HepG2 (cell line): ENCODE measurements around the gene MAPK11. TPM values are rescaled to one million over a fixed set of nuclear protein-coding genes. Genes with fewer than 3 reads are reported as not detected.

Experiments used
- ARNTL ChIP-seq: sonication (generic); formaldehyde crosslinking; IDR thresholded peaks from 2 replicates; pipeline ENCODE4 v1.4.0; 2020; ENCODE audit warnings: mild to moderate bottlenecking, missing genetic modification reagents
- EHMT2 ChIP-seq: fragments of 200-600 bp; sonication (generic); IDR thresholded peaks from 2 replicates; pipeline ENCODE4 v1.7.0; 2017; ENCODE audit warnings: antibody characterized with exemption, low read depth, low read length, borderline replicate concordance
- KAT2B ChIP-seq: fragments of 150-350 bp; IDR thresholded peaks from 2 replicates; pipeline ENCODE4 v1.6.1; 2014; ENCODE audit warnings: low read depth, low read length, borderline replicate concordance
- MED1 ChIP-seq: sonication (generic); formaldehyde crosslinking; IDR thresholded peaks from 2 replicates; pipeline ENCODE4 v1.4.0; 2020; ENCODE audit warnings: missing genetic modification reagents
- MTF1 ChIP-seq: sonication (generic); formaldehyde crosslinking; IDR thresholded peaks from 2 replicates; pipeline ENCODE4 v1.5.0; 2020; ENCODE audit warnings: missing genetic modification reagents
- PAX8 ChIP-seq: sonication (generic); formaldehyde crosslinking; IDR thresholded peaks from 2 replicates; pipeline ENCODE4 v1.8.0; 2022; ENCODE audit warnings: mild to moderate bottlenecking, missing genetic modification reagents, borderline replicate concordance
- POGZ ChIP-seq: sonication (generic); formaldehyde crosslinking; IDR thresholded peaks from 2 replicates; pipeline ENCODE4 v1.4.0; 2020; ENCODE audit warnings: mild to moderate bottlenecking, missing genetic modification reagents
- RBFOX2 ChIP-seq: fragments of 200-400 bp; formaldehyde crosslinking; IDR thresholded peaks from 2 replicates; pipeline ENCODE4 v1.6.1; 2017; ENCODE audit warnings: low read depth, mild to moderate bottlenecking, low read length
- THAP11 ChIP-seq: IDR thresholded peaks from 2 replicates; pipeline ENCODE4 v1.6.1; 2016; ENCODE audit warnings: missing biosample characterization, missing genetic modification reagents
- ZFP36 ChIP-seq: fragments of 150-350 bp; IDR thresholded peaks from 2 replicates; pipeline ENCODE4 v1.6.1; 2018; ENCODE audit warnings: borderline replicate concordance, low read length, low read depth; ENCODE audit not compliant: partially characterized antibody
- ZNF382 ChIP-seq: sonication (generic); formaldehyde crosslinking; IDR thresholded peaks from 2 replicates; pipeline ENCODE4 v1.5.0; 2020; ENCODE audit warnings: missing genetic modification reagents, mild to moderate bottlenecking, borderline replicate concordance
- ZNF430 ChIP-seq: sonication (generic); formaldehyde crosslinking; IDR thresholded peaks from 2 replicates; pipeline ENCODE4 v1.9.0; 2021; ENCODE audit warnings: mild to moderate bottlenecking, missing genetic modification reagents
- ZNF546 ChIP-seq: sonication (generic); formaldehyde crosslinking; conservative IDR thresholded peaks from 2 replicates; pipeline ENCODE4 v1.8.1; 2023; ENCODE audit warnings: mild to moderate bottlenecking, missing genetic modification reagents
- ZNF672 ChIP-seq: sonication (generic); formaldehyde crosslinking; IDR thresholded peaks from 2 replicates; pipeline ENCODE4 v1.8.1; 2022; ENCODE audit warnings: missing genetic modification reagents
- ZNF773 ChIP-seq: sonication (generic); formaldehyde crosslinking; IDR thresholded peaks from 2 replicates; pipeline ENCODE4 v1.4.0; 2020; ENCODE audit warnings: missing genetic modification reagents, borderline replicate concordance
- polyA plus RNA-seq, 8 experiments: library from polyadenylated mRNA; depleted of rRNA in 3 of 8; stranded (reverse) in 7 of 8; unstranded in 1 of 8; fragments of >200 nt; fragmentation: Illumina TruSeq in 4 of 8; extraction: Trizol in 4 of 8; gene quantifications; 2 replicates each; pipeline versions ENCODE4 v1.2.1 to v1.2.3, GENCODE V29; 2011 to 2016; ENCODE audit warnings: low read depth in 4 of 8, missing spikeins in 1 of 8, mixed read lengths in 1 of 8; ENCODE audit not compliant: insufficient read depth in 1 of 8
- total RNA-seq, 5 experiments: library from RNA; depleted of rRNA; stranded (reverse); fragments of >200 nt; fragmentation: Illumina TruSeq; extraction: Trizol; gene quantifications; 2 replicates each; pipeline ENCODE4 v1.2.3, GENCODE V29; 2016; ENCODE audit warnings: low read depth in 1 of 5
- TF ChIP-seq, protein P1 (sequence below): sonication (generic); IDR thresholded peaks from 2 replicates; pipeline ENCODE4 v1.6.1; 2016; ENCODE audit warnings: low read depth, borderline replicate concordance
- TF ChIP-seq, protein P2 (sequence below), 2 experiments: sonication (generic) in 1 of 2; formaldehyde crosslinking in 1 of 2; IDR thresholded peaks; 2 replicates each; pipeline versions ENCODE4 v1.4.0 to v1.6.1; 2018 to 2020; ENCODE audit warnings: missing genetic modification reagents in 2 of 2, borderline replicate concordance in 1 of 2, low read depth in 1 of 2, mild to moderate bottlenecking in 1 of 2, missing biosample characterization in 1 of 2
- TF ChIP-seq, protein P3 (sequence below): sonication (generic); formaldehyde crosslinking; IDR thresholded peaks from 2 replicates; pipeline ENCODE4 v1.4.0; 2020; ENCODE audit warnings: low read depth, mild to moderate bottlenecking, missing genetic modification reagents
- TF ChIP-seq, protein P4 (sequence below): sonication (generic); formaldehyde crosslinking; conservative IDR thresholded peaks from 2 replicates; pipeline ENCODE4 v1.4.0; 2020; ENCODE audit warnings: mild to moderate bottlenecking, missing genetic modification reagents, moderate library complexity

MAPK11 gene
- total and polyA plus RNA-seq, 2 of the 13 experiments (the other 11 are each of a cell fraction or from before 2014, with no cell fraction given) = 0.15 to 0.17 TPM

DNA sequence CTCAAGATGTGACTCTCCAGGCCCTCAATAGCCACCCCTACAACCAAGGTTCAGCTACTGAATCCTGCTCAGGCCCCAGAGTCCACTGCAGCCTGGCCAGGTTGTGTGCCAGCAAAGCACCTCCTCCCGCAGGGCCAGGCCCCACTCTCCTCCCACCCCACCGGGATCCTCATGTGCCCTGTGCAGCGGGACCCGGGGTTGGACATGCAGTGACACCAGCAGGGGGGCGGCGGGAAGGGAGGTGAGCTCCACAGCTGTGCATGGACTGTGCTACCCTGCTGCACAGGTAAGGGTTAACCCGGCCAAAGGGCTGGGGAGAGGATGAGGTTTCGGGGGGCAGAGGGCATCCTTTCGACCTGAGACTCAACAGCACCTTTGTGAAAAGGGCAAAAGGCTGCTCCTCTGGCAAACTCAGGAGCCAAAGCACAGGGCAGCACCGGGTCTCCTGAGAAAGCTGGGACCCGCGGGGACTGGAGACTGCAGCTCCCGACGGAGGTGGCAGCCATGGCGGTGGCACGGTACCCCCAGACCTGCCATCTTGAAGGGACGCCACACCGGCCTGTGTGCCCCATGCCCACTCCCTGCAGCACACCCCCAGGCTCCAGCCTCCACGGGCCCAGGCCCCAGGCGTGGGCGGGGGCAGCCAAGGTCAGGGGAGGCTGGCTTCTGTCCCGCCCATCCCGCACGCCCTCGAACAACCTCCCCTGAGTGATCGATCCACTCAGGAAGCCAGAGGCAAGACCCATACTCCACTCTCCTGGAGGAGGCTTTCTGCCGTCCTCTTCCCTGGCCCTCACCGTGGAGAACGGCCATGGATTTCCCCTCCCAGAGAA is 26.7 kb upstream of the MAPK11 start (continued):
- TF ChIP-seq ZNF430 (CRISPR knock-in tag) = 0 out of 2 replicates have a peak, but pooled peaks have one; percentile 49
- peak; percentile 42; the same call in 1 of the 2 replicates for TF ChIP-seq RBFOX2
- TF ChIP-seq MTF1 (CRISPR knock-in tag) = no peak
- TF ChIP-seq ZNF672 (CRISPR knock-in tag) = no peak
- TF ChIP-seq, protein P1, sequence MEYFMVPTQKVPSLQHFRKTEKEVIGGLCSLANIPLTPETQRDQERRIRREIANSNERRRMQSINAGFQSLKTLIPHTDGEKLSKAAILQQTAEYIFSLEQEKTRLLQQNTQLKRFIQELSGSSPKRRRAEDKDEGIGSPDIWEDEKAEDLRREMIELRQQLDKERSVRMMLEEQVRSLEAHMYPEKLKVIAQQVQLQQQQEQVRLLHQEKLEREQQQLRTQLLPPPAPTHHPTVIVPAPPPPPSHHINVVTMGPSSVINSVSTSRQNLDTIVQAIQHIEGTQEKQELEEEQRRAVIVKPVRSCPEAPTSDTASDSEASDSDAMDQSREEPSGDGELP = 0 out of 2 replicates have a peak, but pooled peaks have one; percentile 52
- TF ChIP-seq ZFP36 = no peak
- TF ChIP-seq, protein P2, sequence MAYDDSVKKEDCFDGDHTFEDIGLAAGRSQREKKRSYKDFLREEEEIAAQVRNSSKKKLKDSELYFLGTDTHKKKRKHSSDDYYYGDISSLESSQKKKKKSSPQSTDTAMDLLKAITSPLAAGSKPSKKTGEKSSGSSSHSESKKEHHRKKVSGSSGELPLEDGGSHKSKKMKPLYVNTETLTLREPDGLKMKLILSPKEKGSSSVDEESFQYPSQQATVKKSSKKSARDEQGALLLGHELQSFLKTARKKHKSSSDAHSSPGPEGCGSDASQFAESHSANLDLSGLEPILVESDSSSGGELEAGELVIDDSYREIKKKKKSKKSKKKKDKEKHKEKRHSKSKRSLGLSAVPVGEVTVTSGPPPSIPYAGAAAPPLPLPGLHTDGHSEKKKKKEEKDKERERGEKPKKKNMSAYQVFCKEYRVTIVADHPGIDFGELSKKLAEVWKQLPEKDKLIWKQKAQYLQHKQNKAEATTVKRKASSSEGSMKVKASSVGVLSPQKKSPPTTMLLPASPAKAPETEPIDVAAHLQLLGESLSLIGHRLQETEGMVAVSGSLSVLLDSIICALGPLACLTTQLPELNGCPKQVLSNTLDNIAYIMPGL (CRISPR knock-in tag; IDR thresholded peaks at IDR 0.05; ENCODE audit: borderline replicate concordance in 1 of 2, low read depth in 1 of 2) = no peak
- no peak for TF ChIP-seq THAP11
- TF ChIP-seq, protein P3, sequence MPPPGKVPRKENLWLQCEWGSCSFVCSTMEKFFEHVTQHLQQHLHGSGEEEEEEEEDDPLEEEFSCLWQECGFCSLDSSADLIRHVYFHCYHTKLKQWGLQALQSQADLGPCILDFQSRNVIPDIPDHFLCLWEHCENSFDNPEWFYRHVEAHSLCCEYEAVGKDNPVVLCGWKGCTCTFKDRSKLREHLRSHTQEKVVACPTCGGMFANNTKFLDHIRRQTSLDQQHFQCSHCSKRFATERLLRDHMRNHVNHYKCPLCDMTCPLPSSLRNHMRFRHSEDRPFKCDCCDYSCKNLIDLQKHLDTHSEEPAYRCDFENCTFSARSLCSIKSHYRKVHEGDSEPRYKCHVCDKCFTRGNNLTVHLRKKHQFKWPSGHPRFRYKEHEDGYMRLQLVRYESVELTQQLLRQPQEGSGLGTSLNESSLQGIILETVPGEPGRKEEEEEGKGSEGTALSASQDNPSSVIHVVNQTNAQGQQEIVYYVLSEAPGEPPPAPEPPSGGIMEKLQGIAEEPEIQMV (CRISPR knock-in tag) = no peak; the same call in 1 of the 2 replicates
- TF ChIP-seq ZNF382 = no peak
- no peak for TF ChIP-seq POGZ (CRISPR knock-in tag)
- no peak for TF ChIP-seq KAT2B
- no peak for TF ChIP-seq ZNF546 (CRISPR knock-in tag)
- 0 out of 2 replicates have a peak, but pooled peaks have one; percentile 23 for TF ChIP-seq ARNTL (CRISPR knock-in tag)
- TF ChIP-seq EHMT2 = no peak
- TF ChIP-seq PAX8 (CRISPR knock-in tag) = no peak; the same call in 1 of the 2 replicates
- TF ChIP-seq, protein P4, sequence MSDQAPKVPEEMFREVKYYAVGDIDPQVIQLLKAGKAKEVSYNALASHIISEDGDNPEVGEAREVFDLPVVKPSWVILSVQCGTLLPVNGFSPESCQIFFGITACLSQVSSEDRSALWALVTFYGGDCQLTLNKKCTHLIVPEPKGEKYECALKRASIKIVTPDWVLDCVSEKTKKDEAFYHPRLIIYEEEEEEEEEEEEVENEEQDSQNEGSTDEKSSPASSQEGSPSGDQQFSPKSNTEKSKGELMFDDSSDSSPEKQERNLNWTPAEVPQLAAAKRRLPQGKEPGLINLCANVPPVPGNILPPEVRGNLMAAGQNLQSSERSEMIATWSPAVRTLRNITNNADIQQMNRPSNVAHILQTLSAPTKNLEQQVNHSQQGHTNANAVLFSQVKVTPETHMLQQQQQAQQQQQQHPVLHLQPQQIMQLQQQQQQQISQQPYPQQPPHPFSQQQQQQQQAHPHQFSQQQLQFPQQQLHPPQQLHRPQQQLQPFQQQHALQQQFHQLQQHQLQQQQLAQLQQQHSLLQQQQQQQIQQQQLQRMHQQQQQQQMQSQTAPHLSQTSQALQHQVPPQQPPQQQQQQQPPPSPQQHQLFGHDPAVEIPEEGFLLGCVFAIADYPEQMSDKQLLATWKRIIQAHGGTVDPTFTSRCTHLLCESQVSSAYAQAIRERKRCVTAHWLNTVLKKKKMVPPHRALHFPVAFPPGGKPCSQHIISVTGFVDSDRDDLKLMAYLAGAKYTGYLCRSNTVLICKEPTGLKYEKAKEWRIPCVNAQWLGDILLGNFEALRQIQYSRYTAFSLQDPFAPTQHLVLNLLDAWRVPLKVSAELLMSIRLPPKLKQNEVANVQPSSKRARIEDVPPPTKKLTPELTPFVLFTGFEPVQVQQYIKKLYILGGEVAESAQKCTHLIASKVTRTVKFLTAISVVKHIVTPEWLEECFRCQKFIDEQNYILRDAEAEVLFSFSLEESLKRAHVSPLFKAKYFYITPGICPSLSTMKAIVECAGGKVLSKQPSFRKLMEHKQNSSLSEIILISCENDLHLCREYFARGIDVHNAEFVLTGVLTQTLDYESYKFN (CRISPR knock-in tag) = peak; percentile 59
- TF ChIP-seq MED1 (CRISPR knock-in tag) = no peak; the same call in 1 of the 2 replicates
- TF ChIP-seq ZNF773 (CRISPR knock-in tag) = no peak
